Midbrain (tissue), 1 donor: ENCODE data around the gene TMEM170A.
"Not testable (repeated sequence)": the region's sequence is repeated elsewhere in the genome, so short reads cannot be mapped to it uniquely, and the experiment has no call there.

Experiments used
- DNase-seq: peaks from one replicate; lab custom pipeline; 2025; lab: John Stamatoyannopoulos, UW

TMEM170A gene

DNA sequence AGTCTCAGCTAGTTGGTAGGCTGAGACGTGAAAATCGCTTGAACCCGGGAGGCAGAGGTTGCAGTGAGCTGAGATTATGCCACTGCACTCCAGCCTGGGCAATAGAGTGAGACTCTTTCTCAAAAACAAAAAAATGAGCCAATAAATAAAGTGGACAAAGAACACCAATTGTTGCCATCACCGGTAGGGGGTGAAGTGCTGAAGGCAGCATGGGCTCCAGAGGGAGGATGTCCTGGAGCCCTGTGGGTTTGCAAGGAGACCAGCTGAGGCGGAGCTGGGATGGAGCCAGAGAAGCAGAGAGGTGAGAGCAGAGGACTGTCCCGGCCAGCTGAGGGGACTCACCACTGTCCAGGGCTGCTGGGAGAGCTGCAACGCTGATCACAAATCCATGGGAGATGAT, 17.0 kb upstream of the TMEM170A start:
- no peak for DNase-seq

- DNase-seq, result no peak
Measured at GRCh38 chr16:75479421-75479990, 15.0 kb upstream of the TMEM170A start.

DNA sequence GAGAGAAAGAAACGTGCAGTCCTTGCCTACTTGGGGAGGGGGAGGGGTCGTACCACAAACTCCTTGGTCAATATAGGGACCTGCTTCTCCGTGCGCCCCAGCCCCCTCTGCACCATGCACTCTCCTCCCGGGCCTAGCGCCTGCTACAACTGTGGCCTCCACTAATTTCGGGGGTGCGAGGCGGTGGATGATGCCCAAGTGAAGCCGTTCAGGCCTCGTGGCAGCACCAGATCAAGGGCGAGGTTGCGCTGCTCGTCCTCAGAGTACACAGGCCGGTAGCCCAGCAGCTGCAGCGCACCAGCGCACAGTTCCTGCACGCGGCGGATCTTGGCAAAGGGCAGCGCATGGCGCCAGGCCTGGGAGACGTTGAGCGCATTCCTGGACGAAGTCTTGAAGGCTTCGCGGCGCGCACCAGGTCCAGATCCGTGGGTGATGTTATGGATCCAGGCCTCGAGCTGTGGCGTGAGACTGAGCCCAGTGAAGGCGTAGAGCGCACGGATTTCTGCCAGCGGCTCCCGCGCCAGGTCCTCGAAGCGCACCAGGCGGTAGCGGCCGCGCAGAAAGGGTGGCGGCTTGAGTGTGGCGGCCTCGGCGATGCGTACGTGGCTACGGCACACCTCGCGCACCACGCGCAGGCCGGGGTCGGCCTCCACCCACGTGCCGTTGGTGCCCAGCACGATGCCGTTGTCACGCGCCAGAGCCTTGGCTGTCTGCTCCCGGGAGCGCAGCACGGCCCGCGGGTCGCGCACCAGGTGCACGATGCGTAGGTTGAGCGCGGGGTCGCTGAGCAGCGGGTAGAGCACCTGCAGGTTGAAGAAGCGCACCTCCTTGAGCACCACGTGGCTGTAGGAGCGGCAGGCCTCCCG, 14.2 kb upstream of the TMEM170A start:
- DNase-seq, result no peak

GRCh38 chr16:75477680-75478473, 13.4 kb upstream of the TMEM170A start:
- DNase-seq, result no peak

GRCh38 chr16:75476817-75477216, 12.3 kb upstream of the TMEM170A start:
- DNase-seq, result no peak

GRCh38 chr16:75475420-75475847, 10.9 kb upstream of the TMEM170A start:
- DNase-seq, result no peak

GRCh38 chr16:75472908-75473877, 8.7 kb upstream of the TMEM170A start:
- DNase-seq, result no peak

GRCh38 chr16:75471723-75472633, 7.5 kb upstream of the TMEM170A start:
- peak; percentile 83 for DNase-seq

DNA sequence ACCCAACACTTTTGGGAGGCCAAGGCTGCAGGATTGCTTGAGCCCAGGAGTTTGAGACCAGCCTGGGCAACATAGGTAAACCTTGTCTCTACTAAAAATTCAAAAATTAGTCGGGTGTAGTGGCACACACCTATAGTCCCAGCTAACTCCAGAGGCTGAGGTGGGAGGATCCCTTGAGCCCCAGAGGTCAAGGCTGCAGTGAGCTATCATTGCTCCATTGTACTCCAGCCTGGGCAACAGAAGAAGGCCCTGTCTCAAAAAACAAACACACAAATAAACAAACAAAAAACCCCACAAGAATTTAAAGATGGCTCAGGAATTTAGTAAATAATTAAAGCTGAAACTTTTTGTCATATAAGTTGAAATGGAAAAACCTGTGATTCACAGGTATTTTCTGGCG, 2.3 kb upstream of the TMEM170A start:
- DNase-seq, result no peak

DNA sequence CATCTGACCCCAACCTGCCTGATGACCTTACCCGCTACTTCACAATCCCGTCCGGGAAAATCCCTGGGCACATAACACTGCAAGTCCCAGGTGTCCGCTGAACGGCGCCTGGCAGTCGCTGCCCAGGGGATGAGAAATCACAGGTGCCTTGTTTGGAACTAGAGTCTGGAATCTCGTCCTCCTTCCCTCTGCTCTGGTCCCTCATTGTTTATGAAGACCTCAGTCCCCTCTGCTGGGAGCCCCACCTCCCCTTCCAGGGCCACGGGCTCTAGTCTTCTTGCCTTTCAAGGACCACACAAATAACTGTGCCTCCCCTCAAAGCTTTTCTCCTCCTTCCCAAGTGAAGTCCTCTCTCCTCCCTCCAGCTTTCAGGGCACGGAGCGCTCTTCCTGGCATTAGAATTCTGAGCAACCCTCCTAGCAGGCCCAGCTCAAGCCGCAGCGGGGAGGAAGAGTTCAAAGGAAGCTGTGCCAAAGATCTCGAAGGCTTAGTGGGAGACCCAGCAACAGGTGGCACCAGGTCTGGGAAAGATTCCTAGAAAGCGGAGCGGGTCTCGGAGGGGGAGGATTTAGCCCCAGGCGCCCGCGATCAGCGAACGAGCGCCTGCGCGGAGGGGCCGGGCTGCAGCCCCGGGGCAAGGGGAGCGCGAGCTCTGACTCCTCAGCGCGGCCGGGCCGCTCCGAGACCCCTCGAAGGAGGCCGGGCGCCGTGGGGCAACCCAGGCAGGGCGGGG, 934 bp downstream of the TMEM170A start:
- DNase-seq, result peak; percentile 32

DNA sequence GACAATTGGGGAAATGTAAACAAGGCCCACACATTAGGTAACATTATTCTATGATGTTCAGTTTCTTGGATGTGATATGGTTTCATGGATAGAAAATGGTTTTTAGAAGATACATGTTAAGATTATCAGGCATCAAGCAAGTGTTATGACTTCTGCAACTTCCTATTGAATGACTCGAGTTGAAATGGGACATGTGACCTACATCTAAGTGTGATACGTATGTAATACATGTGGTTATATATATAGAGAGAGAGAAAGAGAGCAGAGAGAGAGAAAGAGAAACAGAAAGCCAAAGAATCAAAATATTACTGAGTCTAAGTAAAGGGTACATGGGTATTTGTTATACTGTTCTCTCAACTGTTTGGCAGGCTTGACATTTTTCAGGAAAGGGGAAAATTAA, 1.7 kb downstream of the TMEM170A start:
- no peak for DNase-seq

- DNase-seq, result no peak
Measured at GRCh38 chr16:75461575-75461974, 2.9 kb downstream of the TMEM170A start.

DNA sequence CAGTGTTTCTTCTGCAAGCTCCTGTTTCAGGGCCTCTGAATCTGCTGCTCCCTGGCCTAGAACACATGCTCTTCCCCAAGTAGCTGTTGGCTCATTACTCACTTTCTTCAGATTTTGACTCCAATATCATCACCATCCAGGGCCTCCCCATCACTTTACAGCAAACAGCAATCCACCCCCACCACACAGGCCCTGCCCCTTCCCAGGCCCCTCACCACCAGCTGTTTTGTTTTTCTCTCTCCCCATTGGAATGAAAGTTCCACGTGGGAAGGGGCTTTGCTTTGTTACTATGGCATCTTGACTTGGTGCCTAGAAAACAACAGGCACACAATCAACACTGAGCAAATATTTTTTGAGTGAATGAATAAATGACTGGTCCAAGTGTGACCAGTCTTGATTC, 4.0 kb downstream of the TMEM170A start:
- DNase-seq, result no peak

- DNase-seq, result no peak
Measured at GRCh38 chr16:75459691-75460090, 4.8 kb downstream of the TMEM170A start.

- no peak for DNase-seq
Measured at GRCh38 chr16:75458439-75458838, 6.0 kb downstream of the TMEM170A start.

GRCh38 chr16:75458029-75458428, 6.5 kb downstream of the TMEM170A start:
- DNase-seq, result no peak

GRCh38 chr16:75457485-75458021, 6.9 kb downstream of the TMEM170A start:
- no peak for DNase-seq

DNA sequence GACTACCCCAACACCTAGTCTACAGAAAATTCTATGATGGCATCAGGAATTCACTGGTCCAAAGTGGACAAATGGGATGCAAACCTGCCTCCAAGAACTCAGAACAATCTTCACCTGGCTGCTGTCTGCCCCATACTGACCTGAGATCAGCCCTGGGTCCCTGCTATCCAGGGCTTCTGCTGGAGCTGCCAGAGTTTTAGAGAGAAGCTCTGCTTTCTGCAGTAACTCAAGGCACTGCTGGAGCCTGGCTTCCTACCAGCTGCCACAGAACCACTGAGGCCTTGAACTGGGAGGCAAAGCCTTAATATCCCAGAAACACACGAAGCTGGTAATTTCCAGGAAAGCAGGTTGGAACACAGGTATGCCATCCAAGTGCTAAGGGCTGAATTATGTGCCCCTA, 7.5 kb downstream of the TMEM170A start:
- no peak for DNase-seq

DNA sequence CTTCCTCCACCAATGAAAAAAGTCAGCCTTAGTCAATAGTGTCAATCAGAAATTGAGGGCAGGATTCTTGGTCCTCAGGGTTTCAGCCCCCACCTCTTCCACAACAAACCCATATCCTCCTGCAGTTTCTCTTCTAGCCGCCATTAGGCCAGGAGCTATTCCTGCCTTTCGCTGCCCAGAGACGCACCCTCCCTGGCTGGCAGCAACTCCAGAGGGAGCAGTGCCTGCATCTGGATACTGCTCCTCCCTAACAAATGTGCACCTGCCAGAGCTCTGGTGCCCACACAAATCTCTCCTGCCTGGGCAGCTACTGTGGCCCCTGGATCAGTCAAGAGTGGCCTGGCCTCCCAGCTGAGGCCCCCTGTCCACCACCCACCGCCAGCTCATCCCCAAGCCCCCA, 8.0 kb downstream of the TMEM170A start:
- DNase-seq, result not testable (repeated sequence)

DNA sequence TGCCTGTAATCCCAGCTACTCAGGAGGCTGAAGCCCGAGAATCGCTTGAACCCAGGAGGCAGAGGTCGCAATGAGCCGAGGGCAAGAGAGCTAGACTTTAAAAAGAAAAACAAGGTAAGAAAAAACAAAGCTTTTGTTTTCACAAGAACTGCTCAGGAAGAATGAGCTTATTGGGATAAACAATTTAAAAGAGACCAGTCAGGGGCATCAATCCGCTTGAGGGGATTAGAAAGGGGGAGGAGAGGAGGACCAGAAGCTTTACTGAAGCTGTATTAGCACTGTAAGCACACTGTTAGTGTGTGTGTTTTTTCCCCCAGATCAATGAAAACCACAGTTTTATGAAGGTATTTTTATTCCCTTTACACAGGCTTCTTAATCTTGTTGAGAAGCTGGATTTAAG, 8.8 kb downstream of the TMEM170A start:
- no peak for DNase-seq
